HL-60 (cell line): ENCODE results near the gene RASSF7.

ENCODE experiments used
- POLR2AphosphoS5 ChIP-seq: IDR thresholded peaks from 2 replicates; pipeline ENCODE4 v1.6.1; 2012; ENCODE audit warnings: low read depth
- TF ChIP-seq, protein P1 (sequence below): IDR thresholded peaks from one replicate; pipeline ENCODE4 v1.5.1; 2011; ENCODE audit warnings: low read length, control low read depth, inconsistent platforms; ENCODE audit not compliant: insufficient read depth
- TF ChIP-seq, protein P2 (sequence below): IDR thresholded peaks from 2 replicates; pipeline ENCODE4 v1.6.1; 2012; ENCODE audit warnings: low read depth; ENCODE audit not compliant: insufficient replicate concordance

DNA sequence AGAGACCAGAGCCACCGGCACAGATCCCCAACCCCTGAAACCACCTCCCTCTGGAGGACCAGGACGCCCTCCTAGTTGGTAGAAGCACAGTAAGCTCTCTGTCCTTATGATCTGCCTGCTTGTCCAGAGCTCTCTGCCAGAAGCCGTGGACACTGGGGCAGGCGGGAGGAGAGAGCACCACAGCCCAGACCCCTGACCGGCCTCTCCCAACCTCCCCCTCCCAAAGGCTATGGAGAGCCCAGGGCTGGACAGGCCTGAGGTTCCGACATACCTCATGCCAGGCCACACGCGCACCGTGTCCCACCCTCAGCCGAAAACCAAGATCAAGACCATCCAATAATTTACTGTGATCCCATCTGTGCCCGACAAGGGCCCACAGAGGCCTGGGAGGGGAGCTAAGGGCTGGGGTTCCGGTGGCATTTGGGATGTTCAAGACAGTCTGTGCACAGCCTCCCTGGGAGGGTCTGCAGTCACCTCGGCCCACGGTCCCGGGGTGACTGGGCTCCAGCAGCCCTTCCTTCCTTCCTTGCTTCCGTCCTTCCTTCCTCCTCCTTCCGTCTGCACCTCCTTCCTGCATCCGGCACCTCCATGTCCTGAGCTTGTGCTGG is 28.7 kb upstream of the RASSF7 start:
- TF ChIP-seq, protein P1, sequence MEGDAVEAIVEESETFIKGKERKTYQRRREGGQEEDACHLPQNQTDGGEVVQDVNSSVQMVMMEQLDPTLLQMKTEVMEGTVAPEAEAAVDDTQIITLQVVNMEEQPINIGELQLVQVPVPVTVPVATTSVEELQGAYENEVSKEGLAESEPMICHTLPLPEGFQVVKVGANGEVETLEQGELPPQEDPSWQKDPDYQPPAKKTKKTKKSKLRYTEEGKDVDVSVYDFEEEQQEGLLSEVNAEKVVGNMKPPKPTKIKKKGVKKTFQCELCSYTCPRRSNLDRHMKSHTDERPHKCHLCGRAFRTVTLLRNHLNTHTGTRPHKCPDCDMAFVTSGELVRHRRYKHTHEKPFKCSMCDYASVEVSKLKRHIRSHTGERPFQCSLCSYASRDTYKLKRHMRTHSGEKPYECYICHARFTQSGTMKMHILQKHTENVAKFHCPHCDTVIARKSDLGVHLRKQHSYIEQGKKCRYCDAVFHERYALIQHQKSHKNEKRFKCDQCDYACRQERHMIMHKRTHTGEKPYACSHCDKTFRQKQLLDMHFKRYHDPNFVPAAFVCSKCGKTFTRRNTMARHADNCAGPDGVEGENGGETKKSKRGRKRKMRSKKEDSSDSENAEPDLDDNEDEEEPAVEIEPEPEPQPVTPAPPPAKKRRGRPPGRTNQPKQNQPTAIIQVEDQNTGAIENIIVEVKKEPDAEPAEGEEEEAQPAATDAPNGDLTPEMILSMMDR = no peak
- no peak for TF ChIP-seq POLR2AphosphoS5
- TF ChIP-seq, protein P2, sequence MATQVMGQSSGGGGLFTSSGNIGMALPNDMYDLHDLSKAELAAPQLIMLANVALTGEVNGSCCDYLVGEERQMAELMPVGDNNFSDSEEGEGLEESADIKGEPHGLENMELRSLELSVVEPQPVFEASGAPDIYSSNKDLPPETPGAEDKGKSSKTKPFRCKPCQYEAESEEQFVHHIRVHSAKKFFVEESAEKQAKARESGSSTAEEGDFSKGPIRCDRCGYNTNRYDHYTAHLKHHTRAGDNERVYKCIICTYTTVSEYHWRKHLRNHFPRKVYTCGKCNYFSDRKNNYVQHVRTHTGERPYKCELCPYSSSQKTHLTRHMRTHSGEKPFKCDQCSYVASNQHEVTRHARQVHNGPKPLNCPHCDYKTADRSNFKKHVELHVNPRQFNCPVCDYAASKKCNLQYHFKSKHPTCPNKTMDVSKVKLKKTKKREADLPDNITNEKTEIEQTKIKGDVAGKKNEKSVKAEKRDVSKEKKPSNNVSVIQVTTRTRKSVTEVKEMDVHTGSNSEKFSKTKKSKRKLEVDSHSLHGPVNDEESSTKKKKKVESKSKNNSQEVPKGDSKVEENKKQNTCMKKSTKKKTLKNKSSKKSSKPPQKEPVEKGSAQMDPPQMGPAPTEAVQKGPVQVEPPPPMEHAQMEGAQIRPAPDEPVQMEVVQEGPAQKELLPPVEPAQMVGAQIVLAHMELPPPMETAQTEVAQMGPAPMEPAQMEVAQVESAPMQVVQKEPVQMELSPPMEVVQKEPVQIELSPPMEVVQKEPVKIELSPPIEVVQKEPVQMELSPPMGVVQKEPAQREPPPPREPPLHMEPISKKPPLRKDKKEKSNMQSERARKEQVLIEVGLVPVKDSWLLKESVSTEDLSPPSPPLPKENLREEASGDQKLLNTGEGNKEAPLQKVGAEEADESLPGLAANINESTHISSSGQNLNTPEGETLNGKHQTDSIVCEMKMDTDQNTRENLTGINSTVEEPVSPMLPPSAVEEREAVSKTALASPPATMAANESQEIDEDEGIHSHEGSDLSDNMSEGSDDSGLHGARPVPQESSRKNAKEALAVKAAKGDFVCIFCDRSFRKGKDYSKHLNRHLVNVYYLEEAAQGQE = no peak
